Epithelial cell of proximal tubule (primary cell): ENCODE measurements around the gene VRK1. TPM values are rescaled to one million over a fixed set of nuclear protein-coding genes. Genes with fewer than 3 reads are reported as not detected.

ENCODE experiments used
- DNase-seq: peaks from one replicate; pipeline ENCODE4 v3.0.0-alpha.2; 2011; ENCODE audit warnings: low read depth
- H3K4me3 ChIP-seq: 2 replicates; pipeline ENCODE4 v1.5.1; 2011; ENCODE audit warnings: low read depth, mild to moderate bottlenecking, low read length
- CTCF ChIP-seq: conservative IDR thresholded peaks from 2 replicates; pipeline ENCODE4 v1.5.1; 2012; ENCODE audit warnings: low read depth, mild to moderate bottlenecking, low read length
- total RNA-seq: library from RNA; depleted of rRNA; stranded (reverse); fragments of >200 nt; gene quantifications from 2 replicates; pipeline ENCODE4 v1.2.3, GENCODE V29; 2015

VRK1 gene
- 47.3 and 56.1 TPM in 2 replicates for total RNA-seq

GRCh38 chr14:96796851-96797581, at the start of gene VRK1:
Gene VRK1 (plus strand): TSS chr14:96797382. CDS start chr14:96833472, 36,090 bp downstream.
- TF ChIP-seq CTCF = no peak
- peak within 1 kb of the TSS; percentile 94 for H3K4me3 ChIP-seq
- DNase-seq = peak; percentile 37

GRCh38 chr14:96747608-96748007, 49.6 kb upstream of the VRK1 start:
- no peak for DNase-seq
- no peak overlapping the region for H3K4me3 ChIP-seq
- TF ChIP-seq CTCF = no peak

GRCh38 chr14:96748362-96748761, 48.8 kb upstream of the VRK1 start:
- no peak for DNase-seq
- H3K4me3 ChIP-seq = no peak overlapping the region
- TF ChIP-seq CTCF = no peak

GRCh38 chr14:96751505-96751904, 45.7 kb upstream of the VRK1 start:
- DNase-seq = no peak
- no peak overlapping the region for H3K4me3 ChIP-seq
- no peak for TF ChIP-seq CTCF

- no peak for TF ChIP-seq CTCF
- DNase-seq = no peak
- no peak overlapping the region for H3K4me3 ChIP-seq
Measured at GRCh38 chr14:96752125-96752524, 45.1 kb upstream of the VRK1 start.

- no peak for TF ChIP-seq CTCF
- no peak overlapping the region for H3K4me3 ChIP-seq
- no peak for DNase-seq
Measured at GRCh38 chr14:96752594-96752993, 44.6 kb upstream of the VRK1 start.

GRCh38 chr14:96754162-96754844, 42.9 kb upstream of the VRK1 start:
- DNase-seq = no peak
- H3K4me3 ChIP-seq = no peak overlapping the region
- TF ChIP-seq CTCF = no peak
